ENCODE results near the gene CABLES1.
"Not testable (repeated sequence)": the region's sequence is repeated elsewhere in the genome, so short reads cannot be mapped to it uniquely, and the experiment has no call there.

CABLES1 gene

DNA sequence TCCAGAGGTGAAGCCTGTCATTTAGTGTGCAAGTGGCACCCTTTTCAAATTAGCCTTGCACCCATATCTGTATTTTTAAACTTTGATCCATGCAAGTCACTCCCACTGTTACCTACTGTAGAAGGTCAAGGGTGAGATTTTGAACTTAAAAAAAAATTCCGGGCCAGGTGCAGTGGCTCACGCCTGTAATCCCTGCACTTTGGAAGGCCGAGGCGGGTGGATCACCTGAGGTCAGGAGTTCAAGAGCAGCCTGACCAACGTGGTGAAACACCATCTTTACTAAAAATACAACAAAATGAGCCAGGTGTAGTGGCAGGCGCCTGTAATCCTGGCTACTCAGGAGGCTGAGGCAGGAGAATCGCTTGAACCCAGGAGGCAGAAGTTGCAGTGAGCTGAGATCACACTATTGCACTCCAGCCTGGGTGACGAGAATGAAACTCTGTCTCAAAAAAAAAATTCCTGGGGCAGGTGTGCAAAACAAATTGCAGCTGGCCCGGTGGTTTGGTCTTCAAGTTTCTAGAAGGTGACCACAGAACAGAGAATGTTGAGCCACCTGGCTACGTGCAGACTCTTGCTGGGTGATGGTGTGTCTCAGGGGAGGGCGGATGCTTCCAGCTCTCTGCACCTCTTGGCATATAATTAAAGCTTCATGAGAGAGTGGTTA, 106.7 kb downstream of the CABLES1 start:
- DNase-seq (ENCODE audit: low read depth in 3 of 3), result not testable (repeated sequence)

DNA sequence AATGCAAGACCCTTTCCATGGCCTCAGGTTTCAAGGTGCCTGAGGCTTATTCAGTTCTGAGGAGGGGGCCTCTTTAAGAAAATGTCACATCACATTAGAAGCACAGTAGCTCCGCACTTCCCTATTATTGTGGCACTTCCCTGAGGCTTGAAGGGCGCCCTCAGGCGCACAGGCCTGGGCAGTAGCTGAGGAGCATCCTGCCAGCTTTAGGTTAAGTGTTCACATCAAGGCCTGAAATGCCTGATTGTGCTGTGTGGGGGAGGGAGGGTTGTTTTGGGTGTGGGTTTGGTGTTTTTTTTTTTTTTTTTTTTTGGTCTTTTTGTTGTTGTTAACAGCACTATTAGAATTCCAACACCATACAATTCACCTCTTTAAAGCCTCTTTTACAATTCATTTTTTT, 107.9 kb downstream of the CABLES1 start:
- DNase-seq (ENCODE audit: low read depth in 3 of 3), result no peak

DNA sequence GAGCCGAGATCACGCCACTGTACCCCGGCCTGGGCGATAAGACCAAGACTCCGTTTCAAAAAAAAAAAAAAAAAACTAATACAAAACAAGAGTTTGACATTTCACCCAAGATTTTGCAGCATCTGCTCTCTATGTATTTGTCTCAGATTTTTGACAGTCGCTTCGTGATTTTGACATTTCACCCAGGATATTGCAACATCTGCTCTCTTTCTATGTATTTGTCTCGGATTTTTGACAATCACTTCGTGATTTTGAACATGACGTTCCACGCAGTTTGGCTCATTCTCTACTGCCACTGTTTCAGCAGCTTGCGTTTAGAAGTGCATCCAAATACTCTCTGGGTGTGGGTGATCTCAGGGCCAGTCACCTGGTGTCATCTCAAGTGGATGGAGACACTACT, 108.5 kb downstream of the CABLES1 start:
- DNase-seq (ENCODE audit: low read depth in 3 of 3), result no peak

DNA sequence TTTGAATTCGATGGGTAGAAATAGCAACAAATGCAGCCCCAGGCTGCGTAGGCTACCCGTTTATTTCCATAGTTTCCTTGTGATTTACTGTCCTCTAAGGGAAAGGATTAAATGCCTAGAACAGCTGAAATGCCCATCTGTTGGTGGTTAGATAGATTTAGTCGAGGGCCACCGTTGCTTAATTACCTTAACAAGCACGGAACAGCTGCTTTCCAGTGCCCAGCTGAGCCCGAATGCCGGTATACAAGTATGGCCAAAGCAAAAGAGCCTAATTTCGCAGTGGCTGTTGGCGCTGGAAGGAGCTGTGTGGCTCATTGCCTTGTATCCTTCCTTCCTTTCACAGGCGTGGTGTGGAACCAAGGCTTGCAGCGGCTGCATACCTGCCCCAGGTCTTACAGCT, 109.1 kb downstream of the CABLES1 start:
- no peak for DNase-seq (ENCODE audit: low read depth in 3 of 3)

DNA sequence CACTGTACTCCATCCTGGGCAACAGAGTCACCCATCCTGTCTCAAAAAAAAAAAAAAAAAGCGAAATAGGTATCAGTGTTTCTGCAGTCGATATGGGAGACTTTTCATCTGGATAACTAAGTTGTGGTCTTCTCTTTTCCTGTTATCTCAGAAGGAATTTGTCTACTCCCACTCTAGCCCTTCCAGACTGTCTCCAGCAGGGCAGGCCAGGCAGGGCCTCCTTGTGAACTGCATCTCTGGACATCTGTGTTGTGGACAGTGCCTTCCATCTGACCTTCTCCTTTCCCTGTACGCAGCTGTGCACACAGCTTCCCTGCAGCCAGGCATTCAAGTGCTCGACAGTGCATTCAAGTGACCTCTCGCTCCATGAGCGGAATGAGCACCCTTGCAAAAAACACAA, 110.2 kb downstream of the CABLES1 start:
- no peak for DNase-seq (ENCODE audit: low read depth in 3 of 3)

DNA sequence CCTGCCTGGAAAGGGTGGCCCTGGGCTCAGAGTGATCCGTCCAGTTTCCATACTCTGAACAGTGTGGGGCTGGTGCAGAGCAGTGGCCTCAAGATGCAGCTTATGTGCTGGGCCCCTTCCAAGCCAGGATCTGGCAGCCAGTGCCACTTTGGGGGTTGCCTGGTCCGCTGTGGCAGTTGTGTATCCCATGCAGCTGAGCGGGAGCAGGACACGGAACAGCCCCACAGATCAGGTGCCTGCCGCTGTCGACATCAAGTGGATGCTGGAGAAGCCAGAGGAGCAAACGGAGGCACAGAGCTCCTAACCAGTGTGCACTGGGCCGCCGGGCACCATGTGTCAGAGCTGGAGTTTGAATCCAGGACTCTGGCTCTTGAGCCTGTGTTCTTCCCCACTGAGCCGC, 112.0 kb downstream of the CABLES1 start:
- DNase-seq (ENCODE audit: low read depth in 3 of 3), result no peak

DNA sequence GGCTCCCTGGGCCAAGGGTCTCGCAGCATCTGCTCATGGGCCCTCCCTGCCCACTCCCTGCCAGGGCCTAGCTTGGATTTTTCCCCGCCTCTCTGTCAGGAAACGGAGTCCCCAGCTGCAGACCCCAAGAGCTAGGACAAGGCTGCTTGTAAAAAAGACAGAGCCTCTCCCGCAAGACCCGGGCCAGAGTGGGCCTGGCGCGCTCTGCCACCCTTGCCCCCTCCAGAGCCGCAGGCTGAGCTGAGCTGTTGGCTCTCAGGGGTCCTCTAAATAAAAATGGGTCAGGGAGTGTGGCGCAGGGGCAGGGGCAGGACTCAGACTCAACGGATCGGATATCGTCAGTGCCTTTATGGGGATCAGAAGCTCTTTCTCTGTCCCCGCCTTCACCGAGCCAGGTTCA, 112.6 kb downstream of the CABLES1 start:
- DNase-seq (ENCODE audit: low read depth in 3 of 3), result no peak

DNA sequence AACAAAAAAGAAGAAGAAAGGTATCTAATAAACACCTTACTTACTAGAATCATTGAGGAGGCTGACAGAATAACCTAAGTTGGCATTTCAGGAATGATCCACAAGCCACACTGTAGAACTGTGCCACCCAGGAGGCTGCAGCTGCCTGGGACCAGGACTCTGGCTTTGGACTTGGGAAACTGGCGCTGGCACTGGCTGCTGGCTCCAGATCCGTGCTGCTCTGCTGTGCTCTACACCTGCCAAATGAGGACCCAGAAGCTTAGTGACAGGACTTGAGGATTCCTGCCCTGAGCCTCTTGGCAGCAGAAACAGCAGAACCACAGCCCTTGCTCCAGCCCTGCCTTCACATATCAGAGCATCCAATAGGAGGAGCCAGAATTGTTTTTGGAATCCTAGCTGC, 113.5 kb downstream of the CABLES1 start:
- no peak for DNase-seq (ENCODE audit: low read depth in 3 of 3)

DNA sequence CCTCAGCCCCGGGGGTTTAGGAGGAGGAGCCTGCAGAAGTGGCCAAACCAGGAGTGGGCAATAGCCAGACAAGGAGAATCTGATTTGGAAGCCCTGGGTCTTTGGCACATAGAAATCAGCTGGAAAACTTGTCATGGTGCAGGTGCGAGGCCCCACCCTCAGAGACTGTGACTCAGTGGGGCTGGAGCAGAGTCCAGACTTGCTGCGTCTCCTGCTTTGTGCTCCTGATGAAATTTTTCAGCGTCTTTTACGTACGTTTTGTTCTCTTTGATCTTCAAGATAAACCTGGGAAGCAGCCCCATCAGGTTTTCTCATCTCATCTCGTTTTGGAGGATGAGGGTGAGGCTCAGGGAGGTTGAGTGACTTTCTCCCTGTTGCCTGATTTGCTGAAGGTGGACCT, 114.1 kb downstream of the CABLES1 start:
- DNase-seq (ENCODE audit: low read depth in 3 of 3), result no peak

DNA sequence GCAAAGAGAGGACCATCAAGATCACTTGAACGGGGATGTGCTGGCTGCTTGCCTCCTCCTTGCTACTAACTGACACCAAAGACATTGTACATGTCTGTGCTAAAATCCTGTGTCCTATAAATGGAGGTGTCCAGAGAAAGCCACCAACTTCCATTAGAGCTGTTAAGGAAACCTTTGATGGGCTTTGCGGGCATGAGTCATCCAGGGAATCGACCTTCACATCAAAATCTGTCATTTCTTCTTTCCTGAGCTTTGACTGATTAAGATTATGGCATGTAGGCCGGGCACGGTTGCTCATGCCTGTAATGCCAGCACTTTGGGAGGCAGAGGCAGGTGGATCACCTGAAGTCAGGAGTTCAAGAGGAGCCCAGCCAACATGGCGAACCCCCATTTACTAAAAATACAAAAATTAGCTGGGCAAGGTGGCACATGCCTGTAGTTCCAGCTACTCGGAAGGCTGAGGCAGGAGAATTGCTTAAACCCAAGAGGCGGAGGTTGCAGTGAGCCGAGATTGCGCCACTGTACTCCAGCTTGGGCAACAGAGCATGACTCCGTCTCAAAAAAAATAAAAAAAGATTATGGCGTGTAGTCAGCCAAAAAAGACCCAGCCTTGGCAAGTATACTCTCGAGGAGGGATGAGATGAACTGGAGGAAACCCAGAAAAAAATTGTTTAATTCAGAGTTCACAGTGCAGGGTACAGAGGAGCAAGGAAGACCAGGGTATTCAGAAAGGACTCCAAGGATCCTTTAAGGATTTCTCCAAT, 115.8 kb downstream of the CABLES1 start:
- DNase-seq (ENCODE audit: low read depth in 3 of 3), result no peak

DNA sequence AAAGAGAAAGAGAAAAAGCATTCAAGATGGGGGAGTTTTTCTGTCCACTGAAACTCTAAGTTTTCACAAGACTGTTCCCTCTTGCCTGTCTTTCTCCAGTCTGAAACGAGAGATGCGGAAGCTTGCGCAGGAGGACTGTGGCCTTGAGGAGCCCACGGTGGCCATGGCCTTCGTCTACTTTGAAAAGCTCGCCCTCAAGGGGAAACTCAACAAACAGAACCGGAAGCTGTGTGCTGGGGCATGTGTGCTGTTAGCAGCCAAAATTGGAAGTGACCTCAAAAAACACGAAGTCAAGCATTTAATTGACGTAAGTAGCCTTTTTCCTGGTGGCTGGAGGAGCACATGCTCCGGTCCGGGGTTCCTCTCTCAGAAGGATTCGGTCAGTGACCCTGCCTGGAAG, 118.3 kb downstream of the CABLES1 start:
- no peak for DNase-seq (ENCODE audit: low read depth in 3 of 3)

DNA sequence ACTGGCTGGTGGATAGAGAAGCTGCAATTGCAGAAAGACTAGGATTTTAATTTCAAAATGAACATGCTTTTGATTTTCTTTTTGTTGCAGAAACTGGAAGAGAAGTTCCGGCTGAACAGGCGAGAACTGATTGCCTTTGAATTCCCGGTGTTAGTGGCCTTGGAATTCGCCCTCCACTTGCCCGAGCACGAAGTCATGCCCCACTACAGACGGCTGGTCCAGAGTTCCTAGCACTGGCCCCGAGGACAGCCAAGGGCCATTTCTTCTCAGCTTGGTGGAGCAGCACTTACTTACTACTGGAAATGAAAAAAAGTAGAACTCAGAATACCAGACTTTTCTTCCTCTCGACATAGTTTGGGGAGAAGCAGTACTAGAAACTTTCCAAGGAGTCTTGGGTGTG, 121.9 kb downstream of the CABLES1 start:
- DNase-seq (ENCODE audit: low read depth in 3 of 3), result no peak

DNA sequence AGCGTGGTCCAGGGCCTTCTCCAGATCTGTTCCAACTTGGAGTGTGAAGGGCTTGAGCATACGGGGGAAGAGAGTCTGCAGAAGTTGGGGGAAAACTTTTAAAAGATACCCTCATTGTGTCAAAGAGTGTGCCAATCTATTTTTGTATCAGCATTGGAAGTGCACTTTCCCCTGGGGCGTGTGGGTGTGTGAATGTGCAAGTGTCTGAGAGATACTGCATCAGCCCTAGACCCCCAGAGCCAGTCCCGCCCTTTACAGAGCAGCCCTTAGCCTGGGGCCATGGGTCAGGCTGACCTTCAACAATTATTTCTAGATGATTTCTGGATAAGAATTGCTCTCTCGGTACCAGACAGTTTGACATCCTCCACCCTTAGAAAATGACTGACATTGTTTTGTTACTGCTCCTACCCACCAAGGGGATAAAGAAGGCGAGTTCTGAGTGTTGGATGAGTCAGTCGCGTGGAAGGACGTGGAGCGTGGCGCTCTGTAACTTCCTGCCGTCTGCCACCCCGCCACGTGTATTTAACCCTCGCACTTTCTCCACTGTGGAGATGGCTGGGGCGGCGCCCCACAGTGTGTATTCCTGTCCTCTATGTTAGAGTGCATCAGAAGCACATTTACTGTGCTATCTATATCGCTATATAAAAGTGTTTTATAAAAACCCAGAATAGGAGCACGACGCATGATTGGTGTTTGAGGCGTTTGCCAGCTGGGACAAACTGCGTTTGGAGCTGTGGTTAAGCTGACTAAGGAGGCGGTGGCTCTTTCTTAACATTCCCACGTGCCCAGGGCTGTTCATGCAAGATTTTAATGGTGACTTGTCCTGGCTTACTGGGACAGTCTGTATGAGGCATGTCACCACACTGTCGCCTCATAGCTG, 122.6 kb downstream of the CABLES1 start:
- no peak for DNase-seq (ENCODE audit: low read depth in 3 of 3)

DNA sequence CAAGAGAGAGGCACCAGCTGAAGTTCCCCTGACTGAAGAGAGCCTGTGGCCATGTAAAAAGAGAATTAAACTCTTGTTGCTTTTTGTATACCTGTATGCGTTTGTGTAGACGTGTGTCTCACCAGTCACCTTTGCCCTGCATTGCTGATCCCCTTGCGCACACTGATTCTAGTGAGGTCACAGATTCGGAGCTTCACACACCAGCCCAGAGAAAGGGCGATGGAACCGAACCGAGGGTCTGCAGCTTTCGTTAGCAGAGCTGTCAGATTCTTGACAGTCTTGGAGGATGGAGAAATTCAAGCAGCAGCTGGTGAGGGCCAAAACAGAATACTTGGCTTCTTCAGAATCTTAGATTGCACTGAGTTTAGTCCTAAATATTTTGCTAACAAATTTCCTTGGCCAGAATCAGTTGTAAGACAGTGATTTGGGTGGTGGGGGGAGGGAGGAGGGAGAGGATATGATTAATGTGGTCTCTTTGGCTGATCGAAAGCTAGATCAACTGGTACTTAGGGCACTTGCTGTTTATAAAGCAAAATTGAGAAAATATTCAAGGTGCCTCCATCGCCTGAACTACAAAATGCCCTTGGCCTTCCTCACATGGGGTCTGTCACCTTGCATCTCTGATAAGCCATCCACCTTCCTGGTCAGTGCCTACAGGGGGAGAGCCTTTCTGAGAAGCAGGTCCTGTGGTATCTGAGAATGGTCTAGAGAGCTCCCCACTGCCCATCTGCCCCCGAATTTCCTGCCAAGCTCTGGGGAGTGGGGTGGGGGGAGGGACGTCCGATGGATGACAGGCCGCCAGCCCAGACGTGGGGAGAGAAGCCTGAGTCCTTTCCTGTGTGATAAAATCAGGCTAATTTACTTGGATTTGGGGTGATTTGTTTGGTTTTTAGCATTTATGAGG, 123.5 kb downstream of the CABLES1 start:
- DNase-seq (ENCODE audit: low read depth in 3 of 3), result no peak

DNA sequence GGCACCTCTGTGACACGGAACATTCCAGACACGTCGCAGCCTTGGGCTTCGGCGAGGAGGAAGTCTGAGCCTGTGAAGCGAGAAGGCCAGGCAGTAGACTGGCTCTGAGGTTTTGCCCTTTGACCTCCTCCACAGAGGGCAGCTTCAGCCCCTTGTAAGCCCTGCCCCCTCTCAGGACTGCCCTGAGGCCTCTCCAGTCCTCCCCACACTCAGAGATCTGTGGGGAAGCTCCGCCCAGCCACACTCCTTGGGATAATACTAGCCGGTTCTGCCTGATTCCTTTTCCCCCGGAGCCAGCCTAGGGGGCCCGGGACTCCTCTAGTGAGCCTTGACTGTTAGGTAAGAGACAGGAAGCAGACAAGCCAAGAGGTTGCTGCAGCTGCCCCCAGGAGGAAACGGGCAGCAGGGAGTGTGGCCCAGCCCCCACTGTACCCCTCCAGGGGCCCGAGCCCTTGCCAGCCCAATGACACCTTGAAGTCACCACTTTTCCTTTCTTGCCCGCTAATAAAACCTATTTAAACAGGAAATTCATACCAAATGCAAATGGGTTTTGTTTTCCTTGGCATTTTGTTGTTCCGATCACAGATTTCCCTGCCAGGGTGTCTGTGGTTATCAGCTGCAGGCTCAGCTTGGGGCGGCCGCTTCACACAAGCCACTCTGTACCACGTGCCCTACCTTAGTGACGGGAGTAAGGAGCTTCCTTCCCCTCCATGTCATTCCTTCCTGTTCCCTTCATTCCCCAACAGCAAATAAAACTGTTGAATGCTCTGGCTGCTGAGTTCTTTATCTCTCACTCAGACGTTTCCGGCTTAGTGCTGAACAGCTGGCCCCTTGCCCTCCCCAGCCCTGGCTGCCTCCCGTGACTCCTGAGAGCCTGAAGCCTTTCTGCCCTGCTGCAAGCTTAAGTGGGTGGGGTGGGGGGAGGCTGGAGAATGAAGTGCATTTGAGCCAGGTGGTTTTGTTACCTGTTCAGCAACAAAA, 124.7 kb downstream of the CABLES1 start:
- DNase-seq (ENCODE audit: low read depth in 3 of 3), result no peak

DNA sequence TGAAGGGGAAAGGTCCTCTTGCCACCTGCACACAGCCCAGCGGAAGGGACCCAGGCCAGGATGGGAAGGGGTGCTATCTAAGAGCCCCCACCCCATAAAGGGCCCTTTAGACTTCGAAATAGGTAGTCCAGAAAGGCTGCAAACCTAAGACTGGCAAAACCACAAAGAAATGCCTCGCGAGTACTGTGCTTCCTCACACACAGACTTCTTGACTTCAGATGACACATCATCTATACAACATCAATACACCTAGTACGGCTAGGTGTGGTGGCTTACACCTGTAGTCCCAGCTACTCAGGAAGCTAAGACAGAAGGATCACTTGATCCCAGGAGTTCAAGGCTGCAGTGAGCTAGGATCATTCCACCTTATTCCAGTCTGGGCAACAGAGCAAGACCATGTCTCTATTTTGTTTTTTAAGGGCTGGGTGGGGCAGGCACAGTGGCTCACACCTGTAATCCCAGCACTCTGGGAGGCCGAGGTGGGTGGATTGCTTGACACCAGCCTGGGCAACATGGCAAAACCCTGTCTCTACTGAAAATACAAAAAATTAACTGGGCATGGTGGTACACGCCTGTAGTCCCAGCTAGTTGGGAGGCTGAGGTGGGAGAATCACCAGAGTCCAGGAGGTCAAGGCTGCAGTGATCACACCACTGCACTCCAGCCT, 125.8 kb downstream of the CABLES1 start:
- DNase-seq (ENCODE audit: low read depth in 3 of 3), result no peak

DNA sequence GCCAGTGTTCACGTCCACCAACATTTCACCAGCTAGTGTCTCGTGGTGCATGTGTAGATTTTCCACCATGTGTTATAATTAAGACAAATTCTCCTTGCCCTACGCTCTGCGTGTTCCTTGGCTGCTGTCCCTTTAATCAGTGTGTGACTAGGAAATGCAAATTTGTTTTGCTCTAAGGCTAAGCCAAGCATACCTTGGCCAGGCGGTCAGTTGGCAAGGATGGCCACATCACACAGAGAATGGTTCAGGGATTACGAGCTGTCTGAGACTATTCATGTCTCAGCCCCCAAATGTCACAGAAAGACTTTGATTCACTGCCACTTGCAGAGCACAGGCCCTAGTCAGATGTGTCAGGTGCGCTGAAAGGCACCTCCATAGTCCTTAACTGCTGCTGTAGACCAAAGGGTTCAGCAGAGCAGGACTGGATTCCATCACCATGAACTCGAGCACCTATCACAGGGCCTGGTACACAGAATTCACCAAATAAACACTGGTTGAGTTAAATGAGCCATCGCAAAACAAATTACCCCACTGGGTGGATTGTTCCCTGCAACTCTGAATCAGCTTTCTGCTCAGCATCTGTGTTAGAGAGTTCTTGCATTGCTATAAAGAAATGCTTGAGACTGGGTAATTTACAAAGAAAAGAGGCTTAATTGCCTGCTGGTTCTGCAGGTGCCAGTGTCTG, 128.4 kb downstream of the CABLES1 start:
- no peak for DNase-seq (ENCODE audit: low read depth in 3 of 3)

DNA sequence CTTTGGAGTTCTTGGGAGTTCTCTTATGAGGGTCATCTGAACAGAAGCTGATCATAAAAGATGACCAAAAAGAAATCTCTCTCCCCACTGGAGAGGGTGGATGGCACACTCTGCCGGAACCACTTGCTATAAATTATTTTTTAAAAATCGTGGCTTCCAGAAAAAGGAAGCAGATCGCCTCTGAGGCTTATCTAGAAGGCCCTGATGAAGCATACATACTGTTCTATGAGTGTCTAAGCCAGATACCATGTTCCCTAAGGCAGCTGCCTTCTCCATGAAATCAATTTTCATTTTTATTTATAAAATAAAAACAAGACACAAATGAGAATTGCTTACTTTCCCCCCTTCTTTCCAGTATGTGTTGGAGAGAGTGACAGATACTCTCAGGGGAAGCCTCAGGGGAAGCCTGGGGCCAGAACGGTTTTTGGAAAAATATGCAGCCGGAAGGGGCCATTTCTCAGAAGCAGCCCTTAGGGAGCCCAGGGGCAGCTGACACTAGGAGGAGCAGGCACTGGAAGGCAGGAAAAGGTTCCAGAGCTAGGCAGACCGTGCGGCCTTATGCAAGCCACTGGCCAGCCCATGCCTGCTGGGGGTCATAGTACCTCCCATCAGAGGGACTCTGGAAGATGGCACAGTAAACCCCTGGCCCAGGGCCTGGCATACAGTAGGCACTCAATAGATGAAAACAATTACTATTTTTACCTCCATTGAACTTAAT, 130.6 kb downstream of the CABLES1 start:
- no peak for DNase-seq (ENCODE audit: low read depth in 3 of 3)

Measured in stimulated activated CD4-positive, alpha-beta T cell treated with anti-CD3 and anti-CD28 coated beads, TNF-alpha, amount 100 ng/mL, for 48 hours (primary cell).